Stomach (tissue), 4 donors: Measurements from ENCODE around the gene TTC3.

ENCODE experiments used
- POLR2A ChIP-seq, 4 donors: fragments of 450-650 bp; IDR thresholded peaks; one replicate each; pipeline ENCODE4 v1.6.1; 2016; ENCODE audit warnings: antibody characterized with exemption in 4 of 4, control low read depth in 2 of 4, mild to moderate bottlenecking in 1 of 4, moderate library complexity in 1 of 4
- TF ChIP-seq, protein P1 (sequence below), 7 experiments: fragments of 450-650 bp in 4 of 7; fragments of 200-600 bp in 3 of 7; sonication (generic) in 3 of 7; IDR thresholded peaks; one replicate each; pipeline ENCODE4 v1.5.1; 2016 to 2019; ENCODE audit warnings: antibody characterized with exemption in 7 of 7, control low read depth in 2 of 7, mild to moderate bottlenecking in 1 of 7

DNA sequence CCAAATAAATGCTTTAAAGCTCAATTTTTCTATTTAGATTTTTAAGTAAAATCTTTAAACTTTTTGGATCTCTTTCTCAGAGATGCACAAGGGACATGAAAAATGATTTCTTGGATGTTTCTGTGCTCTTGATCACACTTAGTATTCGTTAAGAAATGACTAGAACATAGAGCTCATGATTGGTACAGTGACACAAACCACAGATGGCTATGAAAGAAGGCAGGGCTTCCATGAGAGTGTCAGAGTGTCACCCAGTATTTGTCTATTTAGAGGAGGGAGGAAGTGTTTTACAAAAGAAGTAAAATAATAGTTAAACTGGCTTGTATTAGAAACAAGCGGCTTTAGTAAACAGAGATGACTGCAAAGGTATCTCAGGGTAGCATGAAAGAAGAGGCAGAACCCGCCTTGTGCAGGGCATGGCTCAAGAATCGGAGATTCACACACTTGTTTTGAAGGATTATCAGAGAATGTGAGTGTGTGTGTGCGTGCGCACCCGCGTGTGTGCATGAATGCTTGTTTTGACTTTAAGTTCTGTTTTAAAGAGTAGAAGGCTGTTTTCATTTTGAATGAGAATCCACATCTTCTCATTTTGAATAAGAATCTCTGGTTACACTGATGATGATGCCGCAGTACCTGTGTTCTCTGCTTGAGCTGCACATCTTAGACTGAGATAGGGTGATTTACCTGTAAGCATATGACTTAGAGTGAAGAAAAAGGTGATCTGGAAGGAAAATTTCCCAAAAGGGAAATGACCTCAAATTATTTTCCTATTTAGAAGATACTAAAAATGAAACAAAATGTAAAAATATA, 111.9 kb downstream of the TTC3 start:
- no peak for TF ChIP-seq POLR2A (IDR thresholded peaks at IDR 0.05)
- TF ChIP-seq, protein P1, sequence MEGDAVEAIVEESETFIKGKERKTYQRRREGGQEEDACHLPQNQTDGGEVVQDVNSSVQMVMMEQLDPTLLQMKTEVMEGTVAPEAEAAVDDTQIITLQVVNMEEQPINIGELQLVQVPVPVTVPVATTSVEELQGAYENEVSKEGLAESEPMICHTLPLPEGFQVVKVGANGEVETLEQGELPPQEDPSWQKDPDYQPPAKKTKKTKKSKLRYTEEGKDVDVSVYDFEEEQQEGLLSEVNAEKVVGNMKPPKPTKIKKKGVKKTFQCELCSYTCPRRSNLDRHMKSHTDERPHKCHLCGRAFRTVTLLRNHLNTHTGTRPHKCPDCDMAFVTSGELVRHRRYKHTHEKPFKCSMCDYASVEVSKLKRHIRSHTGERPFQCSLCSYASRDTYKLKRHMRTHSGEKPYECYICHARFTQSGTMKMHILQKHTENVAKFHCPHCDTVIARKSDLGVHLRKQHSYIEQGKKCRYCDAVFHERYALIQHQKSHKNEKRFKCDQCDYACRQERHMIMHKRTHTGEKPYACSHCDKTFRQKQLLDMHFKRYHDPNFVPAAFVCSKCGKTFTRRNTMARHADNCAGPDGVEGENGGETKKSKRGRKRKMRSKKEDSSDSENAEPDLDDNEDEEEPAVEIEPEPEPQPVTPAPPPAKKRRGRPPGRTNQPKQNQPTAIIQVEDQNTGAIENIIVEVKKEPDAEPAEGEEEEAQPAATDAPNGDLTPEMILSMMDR (IDR thresholded peaks at IDR 0.05), result no peak
